MV-4-11 (cell line): ENCODE data around the gene MARCHF10.
"Not testable (repeated sequence)": the region's sequence is repeated elsewhere in the genome, so short reads cannot be mapped to it uniquely, and the experiment has no call there.

Source experiments
- DNase-seq: peaks from one replicate; lab custom pipeline; 2025; lab: John Stamatoyannopoulos, UW

MARCHF10 gene

DNA sequence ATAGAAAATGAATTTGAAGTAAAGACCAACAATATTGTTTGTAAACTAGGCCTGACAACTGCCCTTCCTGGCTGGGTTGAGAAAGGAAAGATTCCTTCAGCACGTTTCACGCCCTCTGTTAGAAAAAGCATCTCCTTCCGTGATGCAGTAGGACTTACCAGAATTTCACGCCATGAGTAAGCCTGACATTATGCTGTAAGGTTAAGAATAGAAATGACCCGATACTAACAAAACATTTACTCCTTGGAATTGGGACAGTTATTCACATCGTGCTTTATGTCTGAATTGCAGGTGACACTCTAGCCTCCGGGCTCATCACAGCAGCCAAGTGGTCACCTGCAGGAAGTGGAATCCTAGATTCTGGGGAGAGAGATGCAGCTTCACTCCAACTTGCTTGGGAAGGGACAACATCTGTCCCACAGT, 17.5 kb downstream of the MARCHF10 start:
- DNase-seq, result no peak

DNA sequence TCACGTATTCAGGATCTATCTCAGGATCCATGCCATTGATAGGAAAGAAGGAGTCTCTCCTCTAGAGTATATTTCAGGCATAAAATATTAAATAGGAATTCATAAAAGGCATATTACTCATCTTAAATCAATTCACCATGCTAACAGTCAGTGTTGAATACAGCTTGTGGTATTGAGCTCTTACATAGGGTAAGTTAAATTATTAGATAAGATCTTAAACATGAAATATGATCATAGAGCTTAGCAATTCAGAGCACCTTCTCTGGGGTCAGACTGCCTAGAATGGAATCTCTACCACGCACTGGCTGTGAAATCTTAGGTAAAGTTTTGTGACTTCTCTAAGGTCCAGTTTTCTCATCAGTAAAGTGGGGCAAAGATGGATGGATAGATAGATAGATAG, 20.7 kb downstream of the MARCHF10 start:
- no peak for DNase-seq

GRCh38 chr17:62786646-62787045, 21.5 kb downstream of the MARCHF10 start:
- DNase-seq, result no peak

DNA sequence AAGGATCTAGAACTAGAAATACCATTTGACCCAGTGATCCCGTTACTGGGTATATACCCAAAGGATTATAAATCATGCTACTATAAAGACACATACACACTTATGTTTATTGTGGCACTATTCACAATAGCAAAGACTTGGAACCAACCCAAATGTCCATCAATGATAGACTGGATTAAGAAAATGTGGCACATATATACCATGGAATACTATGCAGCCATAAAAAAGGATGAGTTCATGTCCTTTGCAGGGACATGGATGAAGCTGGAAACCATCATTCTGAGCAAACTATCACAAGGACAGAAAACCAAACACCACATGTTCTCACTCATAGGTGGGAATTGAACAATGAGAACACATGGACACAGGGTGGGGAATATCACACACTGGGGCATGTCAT, 22.1 kb downstream of the MARCHF10 start:
- DNase-seq, result not testable (repeated sequence)

DNA sequence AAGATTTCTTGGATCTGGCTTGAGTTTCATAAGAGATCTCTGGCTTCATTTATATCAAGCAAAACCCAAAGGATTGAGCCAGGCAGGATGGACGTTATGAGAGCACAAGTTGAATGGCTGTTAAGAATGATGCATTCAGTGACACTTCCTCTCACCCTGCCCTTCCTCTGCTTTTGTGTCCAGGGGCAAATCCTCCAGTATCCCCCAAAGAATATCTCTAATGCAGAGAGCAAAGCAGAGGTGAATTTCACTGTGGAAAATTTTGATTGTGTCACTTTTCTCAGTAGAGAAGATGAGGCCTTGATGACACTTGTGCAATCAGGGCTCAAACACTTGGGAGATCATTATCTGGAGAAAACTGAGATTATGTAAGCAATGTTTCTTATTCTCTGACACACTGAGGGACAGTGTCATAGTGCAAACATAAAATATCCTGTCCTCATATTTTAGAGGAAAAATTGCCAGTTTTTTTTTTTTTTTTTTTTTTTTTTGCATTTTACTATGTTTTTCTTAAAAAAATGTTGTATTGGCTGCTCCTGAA, 25.3 kb downstream of the MARCHF10 start:
- no peak for DNase-seq

- DNase-seq, result no peak
Observed at GRCh38 chr17:62781831-62782251, 26.3 kb downstream of the MARCHF10 start.

GRCh38 chr17:62781356-62781755, 26.8 kb downstream of the MARCHF10 start:
- peak; percentile 44 for DNase-seq

- no peak for DNase-seq
Observed at GRCh38 chr17:62780951-62781350, 27.2 kb downstream of the MARCHF10 start.

- no peak for DNase-seq
Observed at GRCh38 chr17:62780269-62780668, 27.8 kb downstream of the MARCHF10 start.

DNA sequence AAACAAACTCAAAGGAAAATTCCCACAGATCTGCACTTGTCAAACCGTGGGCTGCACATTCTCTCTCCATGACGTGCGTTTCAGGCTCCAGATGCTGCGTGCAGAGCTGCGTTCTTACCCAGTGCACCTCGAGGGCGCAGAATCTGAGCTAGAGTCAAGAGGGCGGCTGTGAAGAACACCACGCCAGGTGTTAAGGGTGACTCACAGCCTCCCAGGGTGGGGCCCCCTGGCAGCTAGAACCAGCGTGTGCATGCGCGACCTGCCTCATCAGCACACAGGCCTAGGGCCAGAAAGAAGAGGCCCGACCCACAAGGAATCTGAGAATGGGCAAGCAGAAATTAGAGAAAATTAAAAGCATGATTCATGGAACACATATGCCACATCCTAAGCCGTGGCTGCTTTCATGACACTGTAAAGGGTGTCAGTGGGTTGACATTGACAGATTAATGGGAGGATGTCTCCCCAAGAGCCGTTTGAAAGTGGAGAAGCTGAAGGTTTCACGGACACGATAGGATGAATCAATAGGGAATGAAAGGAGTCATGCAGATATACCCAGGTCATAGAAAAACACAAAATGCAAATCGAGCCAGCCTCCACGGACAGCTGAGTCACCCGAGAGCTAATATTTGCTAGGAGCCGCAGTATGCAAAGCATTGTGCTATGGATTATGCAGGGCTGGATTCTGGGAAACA, 29.0 kb downstream of the MARCHF10 start:
- DNase-seq, result no peak

GRCh38 chr17:62775876-62776275, 32.2 kb downstream of the MARCHF10 start:
- no peak for DNase-seq

- no peak for DNase-seq
Observed at GRCh38 chr17:62774338-62774737, 33.8 kb downstream of the MARCHF10 start.

- DNase-seq, result no peak
Observed at GRCh38 chr17:62767997-62768396, 40.1 kb downstream of the MARCHF10 start.

- DNase-seq, result no peak
Observed at GRCh38 chr17:62765351-62765750, 42.8 kb downstream of the MARCHF10 start.

GRCh38 chr17:62763891-62764600, 44.1 kb downstream of the MARCHF10 start:
- DNase-seq, result no peak

DNA sequence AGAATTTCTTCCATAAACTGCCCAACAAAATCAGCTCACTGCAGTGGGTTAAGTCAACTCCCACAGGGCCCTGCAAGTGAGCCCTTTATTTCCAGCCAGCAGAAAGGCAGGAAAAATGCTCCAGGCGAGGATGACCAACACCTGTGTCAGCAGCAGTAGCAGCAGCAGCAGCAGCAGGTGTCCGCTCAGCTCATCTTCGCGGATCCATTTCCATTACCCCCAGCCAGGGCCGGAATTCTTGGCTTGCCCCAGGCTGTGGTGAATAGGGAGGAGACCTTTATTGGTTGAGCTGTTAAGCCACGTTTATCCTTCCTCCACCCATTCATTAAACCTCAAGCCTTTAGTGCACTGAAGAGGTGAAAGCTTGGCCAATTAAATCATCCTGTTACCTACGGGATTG, 46.2 kb downstream of the MARCHF10 start:
- DNase-seq, result no peak

DNA sequence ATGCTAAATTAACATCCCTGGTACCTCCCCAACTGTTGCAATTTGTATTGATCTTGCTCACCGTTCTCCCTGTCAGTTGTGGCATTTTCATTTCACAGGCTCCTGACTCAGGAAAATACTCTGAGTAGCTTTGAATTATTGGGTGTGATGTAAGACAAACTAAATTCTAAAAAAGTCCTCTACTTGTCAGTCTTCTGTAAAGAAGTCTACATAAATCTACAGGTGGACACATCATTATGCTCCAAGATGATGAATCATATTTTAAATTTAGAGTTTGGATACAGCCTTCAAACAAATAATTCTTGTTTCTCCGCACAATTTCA, 47.2 kb downstream of the MARCHF10 start:
- DNase-seq, result no peak

DNA sequence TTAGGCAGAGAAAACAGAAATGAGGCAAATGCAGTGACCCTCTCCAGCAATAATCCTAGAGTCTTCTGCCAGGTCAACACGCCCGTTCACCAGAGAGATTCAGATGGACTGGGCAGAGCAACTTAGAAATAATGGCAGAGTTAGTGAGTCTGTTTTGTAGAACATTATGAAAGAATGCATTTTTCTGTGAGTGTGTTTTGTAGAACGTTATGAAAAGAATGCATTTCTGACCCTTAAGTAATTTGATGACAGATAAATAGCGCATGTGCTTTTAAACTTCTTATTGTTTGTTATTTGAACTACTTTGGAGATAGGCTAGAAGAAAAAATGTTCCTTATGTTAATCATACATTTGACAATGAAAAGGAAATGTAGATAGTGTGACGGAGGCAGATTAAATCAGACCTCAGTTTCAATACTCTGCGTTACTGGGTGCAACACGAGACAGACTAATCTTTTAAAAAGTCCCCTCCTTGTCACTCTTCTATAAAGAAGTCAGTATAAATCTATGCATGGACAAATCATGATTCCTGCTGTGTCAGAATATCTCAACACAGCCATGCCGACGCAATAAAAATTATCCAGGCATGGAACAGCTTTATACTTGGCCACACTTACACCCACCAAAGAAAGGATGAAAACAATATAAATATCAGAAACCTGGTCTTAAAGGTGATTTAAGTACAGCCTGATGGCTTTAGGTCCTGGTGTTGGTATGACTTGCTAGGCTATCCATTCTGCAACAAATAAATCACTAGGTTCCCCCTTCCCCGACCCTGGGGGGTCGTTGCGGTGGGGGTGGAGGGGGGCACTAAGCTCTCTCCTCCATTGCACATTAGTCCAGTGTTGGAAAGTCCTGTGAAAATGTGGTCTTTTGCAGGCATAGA, 47.8 kb downstream of the MARCHF10 start:
- DNase-seq, result no peak

DNA sequence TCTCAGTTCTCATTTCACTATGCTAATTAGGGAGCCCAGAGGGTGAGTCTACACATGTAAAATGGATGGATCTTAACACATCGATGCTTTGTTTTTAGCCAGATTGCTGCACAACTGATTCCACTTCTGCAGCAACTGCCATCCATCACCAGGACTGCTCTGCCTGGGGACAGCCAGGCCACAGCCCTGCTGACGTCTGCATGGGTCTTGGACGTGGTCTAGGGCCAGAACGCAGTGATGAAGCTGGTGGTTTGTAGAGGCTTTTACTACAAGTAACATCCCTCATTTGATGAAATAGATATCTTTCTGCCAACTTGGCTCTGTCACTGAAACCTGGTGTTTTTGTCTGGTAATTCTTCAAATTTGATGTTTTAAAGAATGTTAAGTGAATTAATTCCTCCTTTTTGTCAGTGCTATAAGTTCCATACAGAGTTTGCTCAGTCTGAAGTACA, 50.6 kb downstream of the MARCHF10 start:
- no peak for DNase-seq

- no peak for DNase-seq
Observed at GRCh38 chr17:62756198-62756597, 51.9 kb downstream of the MARCHF10 start.

- DNase-seq, result no peak
Observed at GRCh38 chr17:62755141-62755851, 52.8 kb downstream of the MARCHF10 start.

DNA sequence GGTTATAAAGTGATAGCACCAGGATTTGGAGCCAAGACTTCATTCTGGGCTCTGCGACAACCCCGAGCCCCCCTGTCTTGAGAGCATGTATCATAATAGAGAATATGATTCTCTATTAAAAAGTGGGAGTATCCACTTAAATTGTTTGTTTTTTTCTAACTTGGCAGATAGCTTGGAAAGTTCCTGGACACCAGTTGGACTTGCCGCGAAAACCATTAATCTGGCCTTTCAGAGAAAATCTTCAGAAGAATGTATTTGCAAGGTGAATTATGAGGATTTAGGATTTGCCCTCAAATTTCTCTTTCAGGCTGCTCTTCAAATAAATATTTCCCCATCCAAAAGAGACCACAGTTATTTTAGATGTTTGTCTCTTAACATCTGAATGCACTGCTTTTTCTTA, 53.5 kb downstream of the MARCHF10 start:
- DNase-seq, result no peak
